Measurements from ENCODE around the gene CALU.

CALU gene

GRCh38 chr7:128708235-128708634 is 30.9 kb upstream of the CALU start:
- no peak for TF ChIP-seq CTCF (IDR thresholded peaks at IDR 0.05; ENCODE audit: control insufficient read depth, extremely low read depth, insufficient read depth)
- no peak overlapping the region for H3K4me3 ChIP-seq (ENCODE audit: low read depth, low read length)

GRCh38 chr7:128708824-128709223 is 30.3 kb upstream of the CALU start:
- TF ChIP-seq CTCF (IDR thresholded peaks at IDR 0.05; ENCODE audit: control insufficient read depth, extremely low read depth, insufficient read depth) = no peak
- no peak for DNase-seq (ENCODE audit: low read depth)
- no peak overlapping the region for H3K4me3 ChIP-seq (ENCODE audit: low read depth, low read length)

More at GRCh38 chr7:128708235-128708634, 30.9 kb upstream of the CALU start:
- DNase-seq (ENCODE audit: low read depth) = no peak

GRCh38 chr7:128710481-128710880 is 28.7 kb upstream of the CALU start:
- H3K4me3 ChIP-seq (ENCODE audit: low read depth, low read length) = no peak overlapping the region
- no peak for TF ChIP-seq CTCF (IDR thresholded peaks at IDR 0.05; ENCODE audit: control insufficient read depth, extremely low read depth, insufficient read depth)
- DNase-seq (ENCODE audit: low read depth) = no peak

GRCh38 chr7:128713794-128714193 is 25.4 kb upstream of the CALU start:
- no peak for DNase-seq (ENCODE audit: low read depth)
- TF ChIP-seq CTCF (IDR thresholded peaks at IDR 0.05; ENCODE audit: control insufficient read depth, extremely low read depth, insufficient read depth) = no peak
- no peak overlapping the region for H3K4me3 ChIP-seq (ENCODE audit: low read depth, low read length)

GRCh38 chr7:128714701-128715495 is 24.3 kb upstream of the CALU start:
- DNase-seq (ENCODE audit: low read depth) = no peak

GRCh38 chr7:128718967-128719642 is 20.1 kb upstream of the CALU start:
- DNase-seq (ENCODE audit: low read depth) = no peak
- no peak overlapping the region for H3K4me3 ChIP-seq (ENCODE audit: low read depth, low read length)
- no peak for TF ChIP-seq CTCF (IDR thresholded peaks at IDR 0.05; ENCODE audit: control insufficient read depth, extremely low read depth, insufficient read depth)

More at GRCh38 chr7:128714701-128715495, 24.3 kb upstream of the CALU start:
- TF ChIP-seq CTCF (IDR thresholded peaks at IDR 0.05; ENCODE audit: control insufficient read depth, extremely low read depth, insufficient read depth) = no peak
- H3K4me3 ChIP-seq (ENCODE audit: low read depth, low read length) = no peak overlapping the region
